Fibroblast of pulmonary artery (primary cell): ENCODE data around the gene NRTN.
A peak's percentile ranks its signal among the peaks of the same experiment; 100 is the strongest.

Source experiments
- DNase-seq: peaks from one replicate; pipeline ENCODE4 v3.0.0-alpha.2; 2010; ENCODE audit warnings: low read depth
- H3K4me3 ChIP-seq: replicated peaks from 2 replicates; pipeline ENCODE4 v1.5.1; 2011; ENCODE audit warnings: low read depth, mild to moderate bottlenecking, control low read depth, low read length, moderate library complexity
- TF ChIP-seq, protein P1 (sequence below): IDR thresholded peaks from 2 replicates; pipeline ENCODE4 v1.5.1; 2011; ENCODE audit warnings: mild to moderate bottlenecking, control low read depth, low read length, inconsistent platforms; ENCODE audit errors: missing control alignments

Gene NRTN

DNA sequence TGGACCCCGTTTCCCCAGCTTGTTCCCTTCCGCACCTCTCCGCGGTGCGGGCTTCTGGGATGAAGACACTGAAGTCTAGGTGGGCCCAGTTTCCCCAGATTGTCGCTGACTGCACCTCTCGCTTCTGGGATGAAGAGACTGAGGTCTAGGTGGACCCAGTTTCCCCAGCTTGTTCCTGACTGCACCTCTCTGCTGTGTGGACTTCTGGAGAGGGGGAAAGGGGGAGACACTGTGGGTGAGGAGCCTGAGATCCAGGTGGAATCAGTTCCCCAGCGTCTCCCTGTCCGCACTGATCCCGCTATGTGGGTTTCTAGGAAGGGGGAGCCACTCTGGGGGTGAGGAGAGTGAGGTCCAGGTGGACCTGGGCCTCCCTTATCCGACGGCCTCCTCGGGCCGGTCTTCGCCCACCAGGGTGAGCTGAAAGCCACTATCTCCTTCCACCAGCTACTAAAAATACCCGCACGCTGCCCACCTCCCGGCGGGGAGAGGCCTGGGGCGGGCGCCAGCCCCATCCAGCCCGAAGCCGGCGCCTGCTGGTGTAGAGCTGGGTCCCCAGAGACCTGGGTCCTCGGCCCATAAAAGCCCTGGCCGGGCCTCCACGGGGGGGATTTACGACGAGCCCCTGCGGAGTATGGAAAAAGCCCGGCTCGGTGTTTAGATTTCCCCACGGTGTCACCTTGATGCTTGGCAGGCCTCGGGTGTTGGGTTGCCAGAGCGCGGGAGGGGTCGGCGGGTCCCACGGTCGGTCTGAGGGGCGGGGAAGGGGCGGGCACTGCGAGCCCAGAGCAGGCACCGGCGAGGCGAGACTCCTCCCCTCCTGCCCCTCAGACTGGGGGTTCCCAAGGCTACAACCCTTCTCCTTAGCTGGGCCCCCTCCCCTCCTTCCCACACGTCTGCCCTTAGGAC is 24.0 kb downstream of the NRTN start:
- TF ChIP-seq, protein P1, sequence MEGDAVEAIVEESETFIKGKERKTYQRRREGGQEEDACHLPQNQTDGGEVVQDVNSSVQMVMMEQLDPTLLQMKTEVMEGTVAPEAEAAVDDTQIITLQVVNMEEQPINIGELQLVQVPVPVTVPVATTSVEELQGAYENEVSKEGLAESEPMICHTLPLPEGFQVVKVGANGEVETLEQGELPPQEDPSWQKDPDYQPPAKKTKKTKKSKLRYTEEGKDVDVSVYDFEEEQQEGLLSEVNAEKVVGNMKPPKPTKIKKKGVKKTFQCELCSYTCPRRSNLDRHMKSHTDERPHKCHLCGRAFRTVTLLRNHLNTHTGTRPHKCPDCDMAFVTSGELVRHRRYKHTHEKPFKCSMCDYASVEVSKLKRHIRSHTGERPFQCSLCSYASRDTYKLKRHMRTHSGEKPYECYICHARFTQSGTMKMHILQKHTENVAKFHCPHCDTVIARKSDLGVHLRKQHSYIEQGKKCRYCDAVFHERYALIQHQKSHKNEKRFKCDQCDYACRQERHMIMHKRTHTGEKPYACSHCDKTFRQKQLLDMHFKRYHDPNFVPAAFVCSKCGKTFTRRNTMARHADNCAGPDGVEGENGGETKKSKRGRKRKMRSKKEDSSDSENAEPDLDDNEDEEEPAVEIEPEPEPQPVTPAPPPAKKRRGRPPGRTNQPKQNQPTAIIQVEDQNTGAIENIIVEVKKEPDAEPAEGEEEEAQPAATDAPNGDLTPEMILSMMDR: no peak
- DNase-seq: peak; percentile 13
- H3K4me3 ChIP-seq: peak overlapping the region; percentile 69

DNA sequence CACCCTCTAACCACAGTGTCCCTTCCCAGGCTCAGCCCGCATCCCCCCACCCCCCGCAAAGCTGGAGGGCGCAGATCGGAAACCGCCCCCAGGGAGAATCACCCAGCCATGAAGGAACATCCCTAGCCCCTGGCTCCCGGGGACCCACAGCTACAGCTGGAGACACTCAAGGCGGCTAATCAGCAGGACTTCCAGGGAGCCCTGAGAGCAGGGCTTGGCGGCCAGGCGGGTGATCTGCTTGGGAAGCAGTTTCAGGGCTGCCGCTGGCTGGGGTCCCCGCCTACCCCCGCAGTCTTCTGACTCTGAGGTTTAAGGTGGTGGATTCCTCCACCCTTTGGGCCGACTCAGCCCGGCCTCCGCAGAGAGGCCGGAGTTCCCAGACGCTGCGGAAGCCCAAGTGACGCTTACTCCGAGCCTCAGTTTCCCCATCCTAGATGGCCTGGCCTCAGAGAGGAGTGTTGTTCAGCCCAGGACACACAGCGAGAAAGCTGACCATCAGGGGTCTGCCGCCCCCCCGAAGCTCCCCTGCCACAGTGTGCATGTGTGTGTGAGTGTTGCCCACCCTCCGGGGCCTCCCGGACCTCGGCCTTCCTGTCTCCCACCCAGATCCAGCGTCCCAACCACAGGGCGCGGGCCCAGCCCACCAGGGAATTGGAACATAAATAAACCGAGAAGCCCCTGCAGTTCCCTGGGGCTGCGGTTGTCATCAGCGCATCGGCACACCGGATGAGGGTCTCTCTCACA is 24.9 kb downstream of the NRTN start:
- TF ChIP-seq, protein P1: no peak
- no peak for DNase-seq
- no peak overlapping the region for H3K4me3 ChIP-seq

DNA sequence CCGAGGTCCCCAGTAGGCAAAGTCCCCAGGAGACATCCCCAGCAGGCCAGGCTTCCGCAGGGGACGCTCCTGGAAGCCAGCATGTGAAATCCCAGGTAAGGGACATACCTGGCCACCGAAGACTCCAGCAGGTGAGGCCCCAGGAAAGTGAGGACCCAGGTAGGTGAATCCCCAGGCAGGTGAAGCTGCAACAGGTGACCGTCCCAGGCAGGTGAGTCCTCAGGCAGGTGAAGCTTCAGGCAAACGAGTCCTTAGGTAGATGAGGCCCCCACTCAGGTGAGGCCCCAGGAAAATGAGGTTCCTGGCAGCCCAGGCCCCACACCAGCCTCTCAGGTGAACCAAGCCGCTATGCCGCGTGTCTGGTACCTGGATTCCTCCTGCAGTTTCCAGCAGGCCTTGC is 26.3 kb downstream of the NRTN start:
- TF ChIP-seq, protein P1: no peak
- no peak overlapping the region for H3K4me3 ChIP-seq
- no peak for DNase-seq

DNA sequence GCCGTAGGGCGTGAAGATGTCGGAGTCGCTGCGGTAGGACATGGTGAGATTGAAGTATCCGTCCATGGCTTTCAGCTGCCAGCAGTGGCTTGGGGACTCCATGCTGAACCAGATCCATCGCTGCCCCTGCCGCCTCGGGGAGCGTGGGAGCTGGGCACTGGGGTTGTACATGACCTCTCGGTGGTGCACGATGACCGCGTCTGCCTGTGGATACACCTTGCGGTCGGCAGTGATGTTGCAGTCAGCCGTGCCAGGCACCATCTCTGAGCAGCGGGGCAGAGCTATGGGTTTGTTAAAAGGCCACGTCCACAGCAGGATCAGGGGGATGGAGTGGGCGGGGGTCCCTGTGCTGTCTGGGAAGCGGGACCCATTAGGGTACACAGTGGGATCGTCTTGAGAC is 27.2 kb downstream of the NRTN start:
- DNase-seq: no peak
- H3K4me3 ChIP-seq: no peak overlapping the region
- TF ChIP-seq, protein P1: no peak

DNA sequence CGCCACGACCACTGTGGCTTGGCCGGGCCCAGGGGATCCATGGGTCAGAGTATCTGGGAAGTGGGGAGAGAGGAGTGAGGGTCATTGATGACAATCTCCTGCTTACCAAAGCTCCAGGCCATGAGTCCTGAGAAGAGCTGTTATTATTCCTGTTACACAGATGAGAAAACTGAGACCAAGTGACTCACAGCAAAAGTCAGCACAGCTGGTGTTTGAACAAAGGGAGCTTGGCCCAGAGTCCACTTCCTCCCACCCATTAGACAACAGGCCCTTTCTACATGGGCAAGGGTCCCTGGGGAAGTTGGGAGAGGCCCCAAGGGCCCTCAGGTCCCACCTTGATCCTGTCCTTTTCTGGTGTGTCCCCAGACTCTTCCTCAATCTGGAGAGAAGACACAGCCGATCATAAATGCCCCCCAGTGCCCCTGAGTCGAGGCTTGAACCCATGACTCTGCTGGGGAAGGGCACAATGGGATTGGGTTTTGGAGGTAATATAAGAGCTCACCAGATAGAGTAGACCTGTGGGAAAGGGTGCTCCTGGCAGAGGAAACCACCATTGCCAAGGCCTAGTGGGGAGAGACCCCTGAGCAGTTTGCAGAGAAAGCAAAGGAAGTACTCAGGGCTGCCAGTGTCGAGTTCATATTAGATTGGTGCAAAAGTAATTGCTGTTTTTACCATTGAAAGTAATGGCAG is 27.8 kb downstream of the NRTN start:
- no peak overlapping the region for H3K4me3 ChIP-seq
- no peak for DNase-seq
- TF ChIP-seq, protein P1: no peak

DNA sequence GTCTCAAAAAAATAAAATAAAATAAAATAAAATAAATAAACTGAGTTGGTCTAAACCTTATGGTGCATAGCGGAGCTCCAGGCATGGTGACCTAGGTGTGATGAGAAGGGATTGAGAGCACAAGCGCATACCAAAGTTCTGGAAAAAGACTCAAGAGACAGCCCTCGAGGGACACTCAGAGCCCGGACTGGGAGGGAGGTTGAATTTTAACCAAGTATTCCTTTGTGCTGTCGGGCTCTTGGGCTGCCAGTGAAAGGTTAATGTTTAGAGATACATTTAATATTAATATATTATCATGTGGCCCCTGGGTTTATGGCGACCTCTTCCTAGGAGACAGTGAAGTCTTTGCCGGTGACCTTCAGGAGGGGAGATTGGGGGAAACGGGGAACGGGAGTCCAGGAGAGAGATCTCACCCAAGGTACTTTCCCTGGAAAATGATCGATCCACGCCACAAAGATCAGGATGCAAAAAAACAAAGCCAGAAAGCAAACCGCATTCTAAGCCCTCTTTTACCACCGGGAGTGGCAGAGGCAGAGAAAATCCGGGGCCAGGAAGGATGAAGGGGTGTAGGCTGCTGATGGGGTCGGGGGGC is 33.0 kb downstream of the NRTN start:
- DNase-seq: no peak
- TF ChIP-seq, protein P1: no peak
- H3K4me3 ChIP-seq: no peak overlapping the region
